HCT116 (cell line): ENCODE results near the gene COG2. TPM values are rescaled to one million over a fixed set of nuclear protein-coding genes. Genes with fewer than 3 reads are reported as not detected.

ENCODE experiments used
- ATAC-seq: fragments of 200-7000 bp; cut with Tn5 transposase; 2 replicates; pipeline ENCODE4 v1.9.1; 2020; ENCODE audit warnings: mild to moderate bottlenecking, moderate library complexity
- BruUV-seq: library from RNA; stranded (reverse); fragments of 400-500 nt; replicated peaks from 2 replicates; lab custom pipeline; 2021; lab: Mats Ljungman, UMichigan
- CTCF ChIA-PET: fragments of 300-600 bp; sonication (Branson Sonifier 250); formaldehyde crosslinking; loops from one replicate; lab custom pipeline; 2021; ENCODE audit warnings: antibody characterized with exemption; lab: Charles Lee
- POLR2A ChIA-PET: fragments of 300-600, 350-600 bp; sonication (Branson Sonifier 250); formaldehyde crosslinking; loops from one replicate; lab custom pipeline; 2021; ENCODE audit warnings: antibody characterized with exemption; lab: Charles Lee
- RAD21 ChIA-PET, 2 experiments: fragments of 300-600 bp; sonication (Branson Sonifier 250); formaldehyde crosslinking; loops; one replicate each; lab custom pipeline; 2023; ENCODE audit warnings: low total read pairs in 2 of 2; ENCODE audit not compliant: uncharacterized antibody in 2 of 2, unreplicated experiment in 2 of 2, low non-redundant PET in 1 of 2; lab: Charles Lee
- DNase-seq: peaks from one replicate; pipeline ENCODE4 v3.0.0-alpha.2; 2010; ENCODE audit warnings: low read depth, low spot score
- H2AFZ ChIP-seq: fragments of 200-600 bp; shearing (Covaris generic), sonication (generic); 2 replicates; pipeline ENCODE4 v1.6.1; 2017; ENCODE audit warnings: low read depth, mixed run types, mixed read lengths, antibody characterized with exemption, low read length; ENCODE audit not compliant: poor library complexity, severe bottlenecking
- H3K27ac ChIP-seq: 2 replicates; pipeline ENCODE4 v1.5.1; 2012; ENCODE audit warnings: low read depth, low read length
- H3K27me3 ChIP-seq: fragments of 200-600 bp; sonication (generic); 2 replicates; pipeline ENCODE4 v1.6.1; 2016; ENCODE audit warnings: mixed run types, low read length, mixed read lengths; ENCODE audit not compliant: insufficient read depth
- H3K36me3 ChIP-seq, 2 experiments: fragments of 200-500 bp in 1 of 2; fragments of 200-600 bp in 1 of 2; sonication (Bioruptor generic) in 1 of 2; sonication (generic) in 1 of 2; 2 replicates each; pipeline versions ENCODE4 v1.5.1 to v1.6.1; 2014 to 2016; ENCODE audit warnings: low read length in 2 of 2, inconsistent platforms in 1 of 2, mixed read lengths in 1 of 2, mixed run types in 1 of 2; ENCODE audit not compliant: insufficient read depth in 2 of 2, control insufficient read depth in 1 of 2
- H3K4me1 ChIP-seq, 2 experiments: fragments of 200-600 bp in 1 of 2; sonication (generic) in 1 of 2; 2 replicates each; pipeline versions ENCODE4 v1.5.1 to v1.6.1; 2012 to 2017; ENCODE audit warnings: low read length in 2 of 2, inconsistent platforms in 1 of 2, mild to moderate bottlenecking in 1 of 2, mixed read lengths in 1 of 2, mixed run types in 1 of 2, moderate library complexity in 1 of 2; ENCODE audit not compliant: insufficient read depth in 2 of 2, control insufficient read depth in 1 of 2
- H3K4me2 ChIP-seq: fragments of 200-600 bp; sonication (generic); 2 replicates; pipeline ENCODE4 v1.6.1; 2017; ENCODE audit warnings: mixed run types, low read length, mixed read lengths
- H3K4me3 ChIP-seq, 2 experiments: fragments of 200-600 bp in 1 of 2; sonication (generic) in 1 of 2; replicated peaks in 1 of 2; 2 replicates each; pipeline ENCODE4 v1.5.1; 2011 to 2016; ENCODE audit warnings: low read length in 2 of 2, control low read depth in 1 of 2, low read depth in 1 of 2, mild to moderate bottlenecking in 1 of 2, mixed read lengths in 1 of 2, mixed run types in 1 of 2
- H3K79me2 ChIP-seq: fragments of 200-600 bp; sonication (generic); 2 replicates; pipeline ENCODE4 v1.6.1; 2017; ENCODE audit warnings: mild to moderate bottlenecking, mixed run types, low read length, moderate library complexity, mixed read lengths; ENCODE audit not compliant: insufficient read depth
- H3K9ac ChIP-seq: fragments of 200-600 bp; sonication (generic); 2 replicates; pipeline ENCODE4 v1.6.1; 2016; ENCODE audit warnings: low read length, mixed read lengths
- H3K9me2 ChIP-seq: fragments of 200-600 bp; sonication (generic), shearing (Covaris generic); 2 replicates; pipeline ENCODE4 v1.6.1; 2017; ENCODE audit warnings: mixed run types, mild to moderate bottlenecking, moderate library complexity; ENCODE audit not compliant: insufficient read depth
- H3K9me3 ChIP-seq, 2 experiments: fragments of 200-500 bp in 1 of 2; fragments of 200-600 bp in 1 of 2; sonication (Bioruptor generic) in 1 of 2; sonication (generic) in 1 of 2; 2 replicates each; pipeline ENCODE4 v1.6.1; 2014 to 2017; ENCODE audit warnings: low read length in 2 of 2, mixed read lengths in 2 of 2, inconsistent platforms in 1 of 2, low read depth in 1 of 2, mild to moderate bottlenecking in 1 of 2, mixed run types in 1 of 2, moderate library complexity in 1 of 2; ENCODE audit not compliant: control insufficient read depth in 1 of 2, insufficient read depth in 1 of 2
- H4K20me1 ChIP-seq: fragments of 200-600 bp; sonication (generic), shearing (Covaris generic); 2 replicates; pipeline ENCODE4 v1.6.1; 2017; ENCODE audit warnings: mixed run types, mild to moderate bottlenecking, moderate library complexity; ENCODE audit not compliant: insufficient read depth
- CBX3 ChIP-seq: IDR thresholded peaks from 2 replicates; pipeline ENCODE4 v1.6.1; 2012; ENCODE audit warnings: low read depth
- CEBPB ChIP-seq: IDR thresholded peaks from 2 replicates; pipeline ENCODE4 v1.6.1; 2012; ENCODE audit warnings: low read depth
- EGR1 ChIP-seq: IDR thresholded peaks from 2 replicates; pipeline ENCODE4 v1.6.1; 2012; ENCODE audit warnings: low read depth
- JUND ChIP-seq: IDR thresholded peaks from 2 replicates; pipeline ENCODE4 v1.6.1; 2012
- POLR2A ChIP-seq: IDR thresholded peaks from 2 replicates; pipeline ENCODE4 v1.7.0; 2011; ENCODE audit warnings: borderline replicate concordance; ENCODE audit not compliant: insufficient read depth, insufficient read length; ENCODE audit errors: extremely low read depth
- RAD21 ChIP-seq: IDR thresholded peaks from 2 replicates; pipeline ENCODE4 v1.6.1; 2012; ENCODE audit warnings: low read depth, mild to moderate bottlenecking
- REST ChIP-seq: IDR thresholded peaks from 2 replicates; pipeline ENCODE4 v1.6.1; 2012; ENCODE audit warnings: low read depth
- SP1 ChIP-seq: IDR thresholded peaks from 2 replicates; pipeline ENCODE4 v1.6.1; 2012; ENCODE audit warnings: low read depth
- SRF ChIP-seq: IDR thresholded peaks from 2 replicates; pipeline ENCODE4 v1.6.1; 2012; ENCODE audit warnings: low read depth
- ZNF274 ChIP-seq: fragments of 200-500 bp; sonication (Bioruptor generic); IDR thresholded peaks from 2 replicates; pipeline ENCODE4 v1.6.1; 2014; ENCODE audit warnings: mild to moderate bottlenecking, low read depth, low read length, inconsistent platforms
- intact Hi-C: fragments of 100-400 bp; cut with micrococcal nuclease; formaldehyde crosslinking; loops from 2 replicates; pipeline ENCODE4 v1.10.0; 2022
- total RNA-seq: library from RNA; stranded (reverse); gene quantifications from one replicate; pipeline ENCODE4 v1.2.1, GENCODE V29; 2021; ENCODE audit not compliant: unreplicated experiment
- TF ChIP-seq, protein P1 (sequence below): IDR thresholded peaks from 2 replicates; pipeline ENCODE4 v1.6.1; 2011; ENCODE audit warnings: mild to moderate bottlenecking, low read length, moderate library complexity; ENCODE audit not compliant: insufficient replicate concordance; ENCODE audit errors: extremely low read depth
- TF ChIP-seq, protein P2 (sequence below): IDR thresholded peaks from 2 replicates; pipeline ENCODE4 v1.6.1; 2012

COG2 gene
- total RNA-seq, 1 experiment from 2014 or later, result 28.6 TPM

DNA sequence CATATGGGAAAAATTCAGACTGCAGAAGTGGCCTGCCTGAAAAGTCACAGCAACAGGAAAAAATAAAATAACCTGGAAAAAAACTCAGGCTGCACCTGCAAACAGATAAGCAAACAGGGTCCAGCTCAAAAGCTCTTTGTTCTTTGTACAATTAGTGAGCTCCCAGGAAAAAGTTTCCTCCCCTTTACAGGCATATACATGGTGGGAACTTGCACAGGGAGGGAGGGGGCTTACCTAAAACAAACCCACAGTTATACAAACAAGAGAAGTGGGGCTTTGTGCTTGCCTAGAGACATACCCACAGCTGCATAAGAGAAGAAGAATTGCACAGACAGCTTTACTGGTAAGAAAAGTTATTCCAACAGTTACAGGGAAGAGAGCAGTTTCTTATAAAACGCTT is 31.7 kb upstream of the COG2 start:
- Histone ChIP-seq H4K20me1 (no peaks in the 10 kb centered on the region), H3K36me3 (no peaks in the 10 kb centered on the region), H3K27me3 (0 out of 2 replicates have a peak, but pooled peaks cover 3% of the 10 kb centered on the region)
- TF ChIP-seq, protein P1, sequence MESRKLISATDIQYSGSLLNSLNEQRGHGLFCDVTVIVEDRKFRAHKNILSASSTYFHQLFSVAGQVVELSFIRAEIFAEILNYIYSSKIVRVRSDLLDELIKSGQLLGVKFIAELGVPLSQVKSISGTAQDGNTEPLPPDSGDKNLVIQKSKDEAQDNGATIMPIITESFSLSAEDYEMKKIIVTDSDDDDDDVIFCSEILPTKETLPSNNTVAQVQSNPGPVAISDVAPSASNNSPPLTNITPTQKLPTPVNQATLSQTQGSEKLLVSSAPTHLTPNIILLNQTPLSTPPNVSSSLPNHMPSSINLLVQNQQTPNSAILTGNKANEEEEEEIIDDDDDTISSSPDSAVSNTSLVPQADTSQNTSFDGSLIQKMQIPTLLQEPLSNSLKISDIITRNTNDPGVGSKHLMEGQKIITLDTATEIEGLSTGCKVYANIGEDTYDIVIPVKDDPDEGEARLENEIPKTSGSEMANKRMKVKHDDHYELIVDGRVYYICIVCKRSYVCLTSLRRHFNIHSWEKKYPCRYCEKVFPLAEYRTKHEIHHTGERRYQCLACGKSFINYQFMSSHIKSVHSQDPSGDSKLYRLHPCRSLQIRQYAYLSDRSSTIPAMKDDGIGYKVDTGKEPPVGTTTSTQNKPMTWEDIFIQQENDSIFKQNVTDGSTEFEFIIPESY, result no peak
- TF ChIP-seq JUND (no peak), SRF (no peak)
- TF ChIP-seq, all 23 proteins: peak for 0
- no peaks in the 10 kb centered on the region for H3K9me2 ChIP-seq
- H3K79me2 ChIP-seq, result no peaks in the 10 kb centered on the region
- CTCF ChIA-PET, result no interaction called here
- H3K4me2 ChIP-seq, result no peak overlapping the region
- H3K27ac ChIP-seq, result no peak overlapping the region
- POLR2A ChIA-PET, result no interaction called here
- H2AFZ ChIP-seq, result no peak overlapping the region
- no peak for ATAC-seq
- no peak overlapping the region for H3K4me3 ChIP-seq
- BruUV-seq, result no TSS peak
- DNase-seq, result no peak
- H3K4me1 ChIP-seq, result no peaks in the 10 kb centered on the region
- H3K9ac ChIP-seq, result no peak overlapping the region
- H3K9me3 ChIP-seq, result no peaks in the 10 kb centered on the region
- RAD21 ChIA-PET, result no interaction called here
- intact Hi-C loops, result no loop called here

DNA sequence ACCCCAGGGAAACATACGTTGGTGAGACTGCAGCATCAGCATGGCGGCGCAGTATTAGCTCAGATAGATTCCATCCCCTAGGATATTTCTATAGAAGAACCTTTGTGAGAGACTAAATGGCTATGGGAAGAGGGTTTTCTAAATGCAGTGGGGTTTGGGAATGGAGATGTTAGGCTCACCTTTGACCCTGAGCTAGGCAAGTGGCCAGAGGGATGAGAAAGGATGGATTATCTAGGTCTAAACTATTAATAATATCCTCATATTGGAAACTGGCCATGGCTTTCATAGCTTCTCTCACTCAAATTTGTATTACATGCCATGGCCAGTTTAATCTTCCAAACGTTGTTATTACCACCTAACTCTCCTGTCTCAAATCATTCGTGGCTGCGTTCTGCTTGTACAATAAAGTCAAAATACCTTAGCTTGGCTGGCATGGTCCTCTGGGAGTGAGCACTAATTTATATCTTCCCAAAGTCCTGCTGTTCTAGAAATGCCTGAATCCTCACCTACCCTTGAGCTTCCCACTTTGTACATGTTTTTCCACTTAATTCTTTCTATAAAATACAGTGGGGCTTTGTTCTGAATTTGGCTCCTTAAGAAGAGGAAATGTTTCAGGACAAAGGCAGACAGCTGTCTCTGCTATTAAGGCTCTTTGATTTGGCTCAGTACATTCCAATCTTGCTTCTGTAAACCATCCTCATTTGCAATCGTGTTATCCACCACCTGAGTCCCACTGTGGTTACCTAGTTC is 31.0 kb upstream of the COG2 start:
- no peak overlapping the region for H3K4me2 ChIP-seq
- RAD21 ChIA-PET, result no interaction called here
- H3K27ac ChIP-seq, result no peak overlapping the region
- POLR2A ChIA-PET, result no interaction called here
- no peaks in the 10 kb centered on the region for H3K36me3 ChIP-seq
- ATAC-seq (no peak), DNase-seq (no peak)
- H3K4me3 ChIP-seq, result no peak overlapping the region
- intact Hi-C loops, result no loop called here
- no peaks in the 10 kb centered on the region for H3K79me2 ChIP-seq
- no peaks in the 10 kb centered on the region for H4K20me1 ChIP-seq
- 0 out of 2 replicates have a peak, but pooled peaks cover 9% of the 10 kb centered on the region for H3K27me3 ChIP-seq
- no peaks in the 10 kb centered on the region for H3K9me3 ChIP-seq
- H3K4me1 ChIP-seq, result no peaks in the 10 kb centered on the region
- no peaks in the 10 kb centered on the region for H3K9me2 ChIP-seq
- CTCF ChIA-PET, result no interaction called here
- no peak overlapping the region for H2AFZ ChIP-seq
- BruUV-seq, result no TSS peak
- H3K9ac ChIP-seq, result no peak overlapping the region
- no peak for TF ChIP-seq CEBPB
- TF ChIP-seq, protein P2, sequence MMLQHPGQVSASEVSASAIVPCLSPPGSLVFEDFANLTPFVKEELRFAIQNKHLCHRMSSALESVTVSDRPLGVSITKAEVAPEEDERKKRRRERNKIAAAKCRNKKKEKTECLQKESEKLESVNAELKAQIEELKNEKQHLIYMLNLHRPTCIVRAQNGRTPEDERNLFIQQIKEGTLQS, result no peak
- TF ChIP-seq, protein P1, result no peak
- TF ChIP-seq CBX3, result no peak
- no peak for TF ChIP-seq ZNF274
- TF ChIP-seq EGR1, result no peak
- TF ChIP-seq RAD21, result no peak
- no peak for TF ChIP-seq REST
- no peak for TF ChIP-seq POLR2A
- no peak for TF ChIP-seq SP1
